HL-60/S4 treated with phorbol 12-myristate 13-acetate at 8.2 ng/mL for 4 days and 3 days (cell line): ENCODE results near the gene C19orf25.

ENCODE experiments used
- in situ Hi-C: fragments of 300-500 bp; cut with MboI; formaldehyde crosslinking; loops from 2 replicates; pipeline ENCODE4 v1.15.0; 2022; ENCODE audit warnings: low sequenced_read_pairs

Gene C19orf25

GRCh38 chr19:1467490-1468273 lies 11.3 kb downstream of the C19orf25 start:
- in situ Hi-C loops, result no loop called here

GRCh38 chr19:1467215-1467489 lies 11.9 kb downstream of the C19orf25 start:
- in situ Hi-C loops, result no loop called here

GRCh38 chr19:1466461-1467214 lies 12.4 kb downstream of the C19orf25 start:
- in situ Hi-C loops, result no loop called here

DNA sequence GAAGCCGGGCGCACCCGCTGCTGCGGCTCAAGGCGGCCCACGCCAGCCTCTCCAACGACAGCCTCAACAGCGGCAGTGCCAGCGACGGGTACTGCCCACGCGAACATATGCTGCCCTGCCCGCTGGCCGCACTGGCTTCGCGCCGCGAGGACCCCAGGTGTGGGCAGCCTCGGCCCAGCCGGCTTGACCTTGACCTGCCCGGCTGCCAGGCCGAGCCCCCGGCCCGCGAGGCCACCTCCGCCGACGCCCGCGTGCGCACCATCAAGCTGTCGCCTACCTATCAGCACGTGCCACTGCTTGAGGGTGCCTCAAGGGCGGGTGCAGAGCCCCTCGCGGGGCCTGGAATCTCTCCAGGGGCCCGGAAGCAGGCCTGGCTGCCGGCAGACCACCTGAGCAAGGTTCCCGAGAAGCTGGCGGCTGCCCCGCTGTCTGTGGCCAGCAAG lies 13.0 kb downstream of the C19orf25 start:
- in situ Hi-C loops, result no loop called here

GRCh38 chr19:1465191-1466016 lies 13.6 kb downstream of the C19orf25 start:
- in situ Hi-C loops, result no loop called here

DNA sequence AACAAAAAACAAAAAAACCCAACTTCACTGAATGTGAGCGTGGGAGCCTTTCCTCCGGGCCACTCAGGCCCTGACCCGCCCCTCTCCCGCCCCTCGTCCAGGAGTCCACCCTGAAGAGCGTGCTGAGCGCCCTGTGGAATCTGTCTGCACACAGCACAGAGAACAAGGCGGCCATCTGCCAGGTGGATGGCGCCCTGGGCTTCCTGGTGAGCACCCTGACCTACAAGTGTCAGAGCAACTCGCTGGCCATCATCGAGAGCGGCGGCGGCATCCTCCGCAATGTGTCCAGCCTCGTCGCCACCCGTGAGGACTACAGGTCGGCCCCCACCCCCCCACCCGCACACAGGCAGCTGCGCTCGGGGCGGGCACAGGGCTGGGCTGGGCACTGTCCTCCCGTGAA lies 17.2 kb downstream of the C19orf25 start:
- in situ Hi-C loops, result no loop called here

GRCh38 chr19:1460033-1460995 lies 18.7 kb downstream of the C19orf25 start:
- in situ Hi-C loops, result no loop called here

DNA sequence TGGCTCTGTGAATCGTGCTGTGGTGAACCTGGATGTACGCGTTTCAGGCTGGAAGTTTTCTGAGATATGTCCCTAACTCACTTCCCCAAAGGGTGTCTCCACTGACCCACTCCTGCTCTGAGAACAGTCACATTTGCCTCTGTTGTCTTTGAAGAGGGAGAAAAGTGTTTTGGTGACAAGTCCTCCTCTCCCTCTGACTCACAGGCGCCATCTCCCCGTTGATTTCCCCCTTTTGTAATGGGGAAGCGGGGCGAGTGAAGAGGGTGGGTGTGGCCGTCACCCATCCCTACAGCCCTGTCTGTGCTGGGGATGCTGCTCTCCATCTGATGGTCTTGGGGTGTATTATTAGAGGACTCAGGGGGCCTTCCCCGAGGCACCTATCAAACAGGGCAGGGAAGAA lies 19.5 kb downstream of the C19orf25 start:
- in situ Hi-C loops, result no loop called here

GRCh38 chr19:1457892-1458291 lies 21.1 kb downstream of the C19orf25 start:
- in situ Hi-C loops, result no loop called here

GRCh38 chr19:1457031-1457739 lies 21.8 kb downstream of the C19orf25 start:
- in situ Hi-C loops, result no loop called here

DNA sequence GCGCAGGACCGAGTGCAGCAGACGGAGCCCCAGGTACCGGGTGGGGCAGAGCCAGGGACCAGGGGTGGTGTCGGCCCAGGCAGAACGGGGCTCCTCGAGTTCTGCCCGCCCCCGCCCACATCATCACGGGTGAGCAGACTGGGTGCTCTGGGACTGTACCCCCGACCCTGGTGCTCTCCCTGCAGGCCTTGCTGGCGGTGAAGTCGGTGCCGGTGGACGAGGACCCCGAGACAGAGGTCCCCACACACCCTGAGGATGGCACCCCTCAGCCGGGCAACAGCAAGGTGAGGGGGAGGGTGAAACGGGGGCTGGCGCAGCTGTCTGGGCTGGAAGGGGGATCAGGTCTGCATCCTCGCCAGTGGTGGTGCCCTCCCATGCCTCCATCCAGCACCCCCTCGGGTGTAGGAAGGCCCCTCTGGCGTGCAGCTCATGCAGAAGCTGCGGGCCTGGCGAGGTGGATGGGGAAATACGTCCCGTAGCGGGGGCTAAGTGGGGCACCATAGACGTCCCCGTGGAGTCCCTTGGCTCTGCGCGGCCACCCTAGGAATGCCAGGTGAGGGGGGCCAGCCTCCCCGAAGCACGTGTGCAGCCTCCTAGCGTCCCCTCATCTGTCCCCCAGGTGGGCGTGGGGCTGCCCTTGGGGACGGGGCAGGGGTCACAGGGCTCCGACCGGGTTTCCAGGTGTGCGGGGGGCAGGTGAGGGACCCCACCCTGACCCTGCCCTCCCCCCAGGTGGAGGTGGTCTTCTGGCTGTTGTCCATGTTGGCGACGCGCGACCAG lies 22.7 kb downstream of the C19orf25 start:
- in situ Hi-C loops, result no loop called here

GRCh38 chr19:1455336-1456120 lies 23.5 kb downstream of the C19orf25 start:
- in situ Hi-C loops, result no loop called here

- in situ Hi-C loops, result no loop called here
Measured at GRCh38 chr19:1455002-1455335, 24.0 kb downstream of the C19orf25 start.

DNA sequence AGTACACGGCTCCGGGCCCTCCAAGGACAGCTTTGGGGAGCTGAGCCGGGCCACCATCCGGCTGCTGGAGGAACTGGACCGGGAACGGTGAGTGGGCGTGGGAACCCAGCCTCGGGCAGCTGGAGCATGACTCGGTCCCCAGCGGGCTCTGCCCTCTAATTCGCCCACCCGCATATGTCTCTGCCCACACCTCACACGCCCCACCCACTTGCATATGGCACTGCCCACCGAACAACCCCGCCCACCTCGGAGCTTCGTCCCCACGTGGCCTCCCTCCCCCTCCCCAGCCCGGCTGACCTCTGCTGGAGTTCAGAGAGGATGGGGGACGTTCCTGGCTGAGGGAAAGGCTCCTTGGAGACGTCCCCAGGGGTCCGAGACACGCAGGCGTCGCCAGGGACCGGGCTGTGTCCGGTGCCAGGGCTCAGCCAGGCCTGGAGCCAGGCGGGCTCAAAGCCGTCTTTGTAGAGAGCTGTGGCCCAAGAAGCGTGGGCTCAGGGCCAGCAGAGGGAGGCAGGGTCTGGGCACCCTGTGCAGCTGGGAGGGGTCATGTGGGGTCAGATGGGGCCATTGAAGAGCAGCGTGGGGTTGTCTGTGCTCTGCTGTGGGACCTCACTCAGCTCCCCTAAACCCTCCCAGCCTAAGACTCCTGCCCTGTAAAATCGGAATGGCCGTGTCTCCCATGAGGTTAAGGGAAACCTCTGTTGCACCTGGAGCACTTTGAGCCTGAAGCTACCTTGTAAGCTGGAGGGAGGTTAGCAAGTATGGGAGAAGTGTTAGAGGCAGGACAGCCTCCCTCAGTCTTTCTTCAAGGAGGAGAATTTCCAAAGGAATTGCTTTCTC lies 25.3 kb downstream of the C19orf25 start:
- in situ Hi-C loops, result no loop called here

DNA sequence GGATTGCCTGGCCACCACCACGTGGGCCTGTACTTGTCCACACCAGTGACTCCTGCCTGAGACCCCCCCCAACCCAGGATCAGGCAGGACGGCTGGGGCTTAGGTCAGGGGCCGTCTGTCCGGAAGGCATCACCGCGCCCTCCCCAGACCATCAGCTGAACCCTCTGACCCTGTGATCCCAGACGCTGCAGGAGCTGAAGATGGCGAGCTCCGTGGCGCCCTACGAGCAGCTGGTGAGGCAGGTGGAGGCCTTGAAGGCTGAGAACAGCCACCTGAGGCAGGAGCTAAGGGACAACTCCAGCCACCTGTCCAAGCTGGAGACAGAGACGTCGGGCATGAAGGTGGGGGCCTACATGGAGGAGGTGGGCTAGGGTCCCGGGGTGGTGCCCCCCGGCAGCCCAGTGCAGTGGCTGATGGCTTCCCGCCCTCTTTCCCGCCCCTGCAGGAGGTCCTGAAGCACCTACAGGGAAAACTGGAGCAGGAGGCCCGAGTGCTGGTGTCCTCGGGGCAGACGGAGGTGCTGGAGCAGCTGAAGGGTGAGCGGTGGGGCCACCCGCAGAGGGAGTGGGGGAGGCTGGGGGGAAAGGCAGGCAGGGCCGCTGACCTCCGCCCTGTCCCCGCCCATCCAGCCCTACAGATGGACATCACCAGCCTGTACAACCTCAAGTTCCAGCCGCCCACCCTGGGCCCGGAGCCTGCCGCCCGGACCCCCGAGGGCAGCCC lies 26.1 kb downstream of the C19orf25 start:
- in situ Hi-C loops, result no loop called here

- in situ Hi-C loops, result no loop called here
Measured at GRCh38 chr19:1451916-1452801, 26.9 kb downstream of the C19orf25 start.
